Measurements from ENCODE around the gene MORF4L1.
A peak's percentile ranks its signal among the peaks of the same experiment; 100 is the strongest.

GRCh38 chr15:78944669-78945407, 72.1 kb downstream of the MORF4L1 start, which contains the start of gene CTSH:
- TF ChIP-seq CTCF (IDR thresholded peaks at IDR 0.05) = no peak
- TF ChIP-seq POLR2AphosphoS5 (IDR thresholded peaks at IDR 0.05) = peak; percentile 62 to 73
- TF ChIP-seq POLR2A (IDR thresholded peaks at IDR 0.05; ENCODE audit: low read depth) = no peak
